ENCODE results near the gene CHMP1A. TPM values are rescaled to one million over a fixed set of nuclear protein-coding genes. Genes with fewer than 3 reads are reported as not detected.
A peak's percentile ranks its signal among the peaks of the same experiment; 100 is the strongest.
"Not testable (repeated sequence)": the region's sequence is repeated elsewhere in the genome, so short reads cannot be mapped to it uniquely, and the experiment has no call there.

Gene CHMP1A
- 10 to 100 TPM; 47.1 to 59.8 TPM for total RNA-seq
- long read RNA-seq, donor 1, partial matches to known transcripts = 1 of 48 reads
- long read RNA-seq, donor 1, other reads (novel, unspliced or antisense) = 42 of 48 reads
- long read RNA-seq, donor 2, transcript CHMP1A-202 (6 exons, 2,295 nt) = major isoform, 22 of 336 reads
- long read RNA-seq, donor 2, transcript CHMP1A-204 (2 exons, 2,007 nt) = minor isoform, 7 of 336 reads
- long read RNA-seq, donor 2, transcript CHMP1A-206 (4 exons, 812 nt) = minor isoform, 6 of 336 reads
- long read RNA-seq, donor 2, partial matches to known transcripts = 3 of 336 reads
- long read RNA-seq, donor 2, other reads (novel, unspliced or antisense) = 298 of 336 reads

GRCh38 chr16:89657442-89658220, at the start of gene CHMP1A, which contains the start of gene SPATA33:
Gene CHMP1A (minus strand): TSS chr16:89657708. CDS start chr16:89657588, 120 bp downstream.
Gene SPATA33 (plus strand): TSS chr16:89657836. CDS start chr16:89657912, 76 bp downstream.
- DNase-seq (ENCODE audit: low spot score) = peak; percentile 97
- intact Hi-C loops (cut with DNase I) = no loop called here

DNA sequence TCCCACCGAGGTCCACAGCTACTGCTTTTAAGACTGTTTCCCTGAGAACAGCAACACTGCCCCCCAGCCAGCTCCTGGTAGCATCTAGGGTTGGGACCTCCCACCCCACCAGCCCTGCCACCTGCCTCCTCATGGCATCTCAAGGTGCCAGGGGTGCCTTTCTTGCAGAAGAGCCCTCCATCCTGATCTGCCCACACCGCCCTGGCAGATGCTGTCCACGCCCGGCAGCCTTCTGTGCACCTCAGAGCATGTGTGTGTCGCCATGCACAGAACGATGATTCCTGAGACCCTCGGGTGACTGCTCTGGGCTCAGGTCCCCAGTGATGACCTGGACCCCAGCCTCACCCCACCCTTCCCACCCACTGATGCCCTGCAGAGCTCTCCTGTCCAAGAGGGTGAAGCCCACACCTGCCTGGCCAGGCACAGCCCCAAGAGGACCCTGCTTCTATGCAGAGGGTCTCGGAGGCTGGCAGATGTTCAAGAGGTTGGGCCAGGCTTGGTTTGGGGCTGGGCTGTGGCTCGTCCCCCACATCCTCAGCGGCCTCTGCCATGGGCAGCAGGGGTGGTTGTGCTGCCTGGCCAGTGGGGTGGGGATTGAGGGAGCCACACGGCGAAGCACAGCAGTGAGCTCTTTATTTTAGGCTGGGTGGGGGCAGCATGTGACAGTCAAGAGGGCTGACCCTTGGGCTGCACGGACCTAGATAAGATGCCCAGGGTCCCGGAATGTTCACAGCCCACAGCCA, 49.2 kb upstream of the CHMP1A start:
- intact Hi-C loops (cut with DNase I) = loop anchor here (5.0 to 10.0 kb wide), 2 partner anchors 86 to 88 kb away; no protein-coding TSS in a partner anchor
- DNase-seq (ENCODE audit: low spot score) = no peak

GRCh38 chr16:89705006-89705405, 47.5 kb upstream of the CHMP1A start:
- no peak for DNase-seq (ENCODE audit: low spot score)
- intact Hi-C loops (cut with DNase I) = loop anchor here (5.0 to 10.0 kb wide), 2 partner anchors 87 to 90 kb away; no protein-coding TSS in a partner anchor

GRCh38 chr16:89704281-89704680, 46.8 kb upstream of the CHMP1A start:
- no peak for DNase-seq (ENCODE audit: low spot score)
- intact Hi-C loops (cut with DNase I) = loop anchor here in 1 of 2 donors (10.0 kb wide), 1 partner anchor 91 kb away; no protein-coding TSS in a partner anchor

GRCh38 chr16:89701425-89702406, 44.2 kb upstream of the CHMP1A start, which contains the start of gene SPATA2L:
Gene SPATA2L (minus strand): TSS chr16:89701705. CDS start chr16:89701232, 473 bp downstream.
- intact Hi-C loops (cut with DNase I) = loop anchor here in 1 of 2 donors (10.0 kb wide), 1 partner anchor 93 kb away; no protein-coding TSS in a partner anchor
- peak; percentile 96 for DNase-seq (ENCODE audit: low spot score)

- intact Hi-C loops (cut with DNase I) = loop anchor here in 1 of 2 donors (10.0 kb wide), 1 partner anchor 94 kb away; no protein-coding TSS in a partner anchor
- DNase-seq (ENCODE audit: low spot score) = no peak
These were observed 43.3 kb upstream of the CHMP1A start for GRCh38 chr16:89700649-89701424.

- DNase-seq (ENCODE audit: low spot score) = peak; percentile 99
- intact Hi-C loops (cut with DNase I) = loop anchor here in 1 of 2 donors (10.0 kb wide), 1 partner anchor 95 kb away; no protein-coding TSS in a partner anchor
These were observed 42.7 kb upstream of the CHMP1A start for GRCh38 chr16:89700100-89700648.

DNA sequence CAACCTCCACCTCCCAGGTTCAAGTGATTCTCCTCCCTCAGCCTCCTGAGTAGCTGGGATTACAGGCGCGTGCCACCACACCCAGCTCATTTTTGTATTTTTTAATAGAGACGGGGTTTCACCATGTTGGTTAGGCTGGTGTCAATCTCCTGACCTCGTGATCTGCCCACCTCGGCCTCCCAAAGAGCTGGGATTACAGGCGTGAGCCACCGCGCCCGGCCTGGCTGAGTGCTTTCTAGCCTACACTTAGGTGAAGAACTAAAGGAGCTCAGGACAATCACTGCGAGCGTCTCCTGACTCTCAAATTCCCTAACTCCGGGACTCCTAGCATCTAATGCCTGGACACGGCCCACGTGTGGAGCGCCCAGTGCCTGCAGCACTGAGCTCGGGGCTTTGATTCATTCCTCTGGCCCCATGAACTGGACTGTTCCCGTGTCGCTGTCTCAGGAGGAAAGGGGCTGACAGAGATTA, 42.2 kb upstream of the CHMP1A start:
- intact Hi-C loops (cut with DNase I) = loop anchor here in 1 of 2 donors (10.0 kb wide), 1 partner anchor 95 kb away; no protein-coding TSS in a partner anchor

DNA sequence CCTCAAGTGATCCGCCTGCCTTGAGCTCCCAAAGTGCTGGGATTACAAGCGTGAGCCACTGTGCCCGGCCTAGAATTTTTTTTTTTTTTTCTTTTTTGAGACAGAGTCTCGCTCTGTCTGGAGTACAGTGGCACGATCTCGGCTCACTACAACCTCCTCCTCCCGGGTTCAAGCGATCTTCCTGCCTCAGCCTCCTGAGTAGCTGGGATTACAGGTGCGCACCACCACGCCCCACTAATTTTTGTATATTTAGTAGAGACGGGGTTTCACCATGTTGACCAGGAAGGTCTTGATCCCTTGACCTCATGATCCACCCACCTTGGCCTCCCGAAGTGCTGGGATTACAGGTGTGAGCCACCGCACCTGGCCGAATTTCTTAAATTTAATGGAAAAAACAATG, 41.2 kb upstream of the CHMP1A start:
- intact Hi-C loops (cut with DNase I) = not testable (repeated sequence)

More for the DNA sequence above, 42.2 kb upstream of the CHMP1A start:
- not testable (repeated sequence) for DNase-seq (ENCODE audit: low spot score)

DNA sequence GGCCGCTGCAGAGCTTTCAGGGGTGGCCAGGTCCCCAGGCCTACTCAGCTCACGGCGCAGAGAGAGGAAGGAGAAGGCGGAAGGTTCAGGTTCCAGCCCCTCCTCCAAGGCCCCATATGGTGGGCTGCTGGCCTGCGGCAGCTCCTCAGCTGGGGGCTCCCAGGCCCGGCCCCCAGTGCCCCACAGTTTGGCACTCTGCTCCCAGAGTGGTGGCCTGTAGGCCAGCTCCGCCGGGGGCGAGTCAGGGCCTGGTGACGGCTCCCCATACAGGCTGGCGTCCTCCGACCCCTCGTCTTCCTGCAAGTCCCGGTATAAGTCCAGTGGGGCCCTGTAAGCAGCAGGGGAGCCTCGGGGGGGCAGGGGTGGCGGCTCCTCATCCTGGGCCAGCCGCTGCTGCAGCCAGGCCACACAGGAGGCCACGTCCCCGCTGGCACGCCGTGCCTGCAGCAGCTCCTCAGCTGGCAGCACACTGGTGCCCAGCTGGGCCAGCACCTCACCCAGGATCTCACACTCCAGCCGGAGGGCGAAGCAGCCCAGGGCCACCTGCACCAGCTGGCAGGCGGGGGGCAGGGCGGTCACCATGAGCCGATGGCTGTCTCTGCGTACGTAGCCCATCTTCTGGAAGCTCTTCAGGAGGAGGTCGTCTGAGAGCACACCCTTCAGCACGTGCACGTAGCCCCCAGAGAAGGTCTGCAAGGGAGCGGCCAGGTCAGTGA, 40.3 kb upstream of the CHMP1A start:
- intact Hi-C loops (cut with DNase I) = no loop called here

More for the DNA sequence above, 41.2 kb upstream of the CHMP1A start:
- DNase-seq (ENCODE audit: low spot score) = not testable (repeated sequence)

DNA sequence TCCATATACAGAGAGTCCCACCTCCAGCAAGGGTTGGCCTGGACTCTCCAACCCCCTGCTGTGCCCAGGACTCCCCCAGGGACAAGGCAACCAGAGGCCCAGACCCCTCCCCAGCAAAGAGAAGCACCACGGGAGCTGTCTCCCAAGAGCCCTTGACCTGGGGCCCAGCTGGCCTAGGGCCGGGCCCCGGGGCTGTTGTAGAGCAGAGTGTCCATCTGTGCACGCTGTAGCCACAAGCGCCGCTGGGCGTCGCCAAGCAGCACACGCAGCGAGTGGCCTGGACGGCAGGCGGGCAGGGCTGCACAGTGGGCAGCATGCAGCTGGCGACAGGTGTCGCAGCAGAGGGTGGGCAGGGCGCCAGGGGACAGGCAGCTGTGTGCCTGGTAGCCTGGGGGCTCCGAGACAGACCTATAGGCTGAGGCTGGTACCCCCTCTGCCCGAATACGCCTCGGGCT, 39.7 kb upstream of the CHMP1A start:
- intact Hi-C loops (cut with DNase I) = no loop called here
- DNase-seq (ENCODE audit: low spot score) = peak; percentile 82

More for the DNA sequence above, 40.3 kb upstream of the CHMP1A start:
- no peak for DNase-seq (ENCODE audit: low spot score)

GRCh38 chr16:89696670-89697128, 39.2 kb upstream of the CHMP1A start:
- intact Hi-C loops (cut with DNase I) = no loop called here
- DNase-seq (ENCODE audit: low spot score) = no peak

GRCh38 chr16:89695875-89696669, 38.6 kb upstream of the CHMP1A start:
- intact Hi-C loops (cut with DNase I) = no loop called here
- no peak for DNase-seq (ENCODE audit: low spot score)

- no peak for DNase-seq (ENCODE audit: low spot score)
- intact Hi-C loops (cut with DNase I) = no loop called here
These were observed 37.8 kb upstream of the CHMP1A start for GRCh38 chr16:89695086-89695874.

Data from posterior vena cava (tissue), 2 donors.